Astrocyte of the cerebellum (primary cell): ENCODE data around the gene MTCL1.

ENCODE experiments used
- DNase-seq: peaks from one replicate; pipeline ENCODE4 v3.0.0-alpha.2; 2011; ENCODE audit warnings: low read depth
- H3K4me3 ChIP-seq: 2 replicates; pipeline ENCODE4 v1.5.1; 2011; ENCODE audit warnings: mild to moderate bottlenecking, low read depth, low read length, moderate library complexity
- CTCF ChIP-seq: IDR thresholded peaks from 2 replicates; pipeline ENCODE4 v1.5.1; 2012; ENCODE audit warnings: low read length, low read depth, moderate library complexity, mild to moderate bottlenecking; ENCODE audit errors: missing control alignments
- in situ Hi-C: cut with HindIII; loops from 2 replicates; pipeline ENCODE4 v1.10.0; 2017; ENCODE audit warnings: low sequenced_read_pairs

Gene MTCL1

GRCh38 chr18:8763611-8764010 is 58.3 kb downstream of the MTCL1 start:
- DNase-seq = no peak
- TF ChIP-seq CTCF = no peak
- in situ Hi-C loops = no loop called here
- H3K4me3 ChIP-seq = no peak overlapping the region

GRCh38 chr18:8765783-8766463 is 60.6 kb downstream of the MTCL1 start:
- DNase-seq = peak; percentile 93
- in situ Hi-C loops = no loop called here
- H3K4me3 ChIP-seq = no peak overlapping the region
- TF ChIP-seq CTCF = no peak

- H3K4me3 ChIP-seq = no peak overlapping the region
- no peak for TF ChIP-seq CTCF
- in situ Hi-C loops = no loop called here
- DNase-seq = no peak
Observed at GRCh38 chr18:8766559-8767293, 61.4 kb downstream of the MTCL1 start.

GRCh38 chr18:8767340-8767739 is 62.0 kb downstream of the MTCL1 start:
- in situ Hi-C loops = no loop called here
- DNase-seq = no peak
- H3K4me3 ChIP-seq = no peak overlapping the region
- no peak for TF ChIP-seq CTCF

GRCh38 chr18:8769509-8770095 is 64.2 kb downstream of the MTCL1 start:
- in situ Hi-C loops = no loop called here

GRCh38 chr18:8770657-8771056 is 65.3 kb downstream of the MTCL1 start:
- in situ Hi-C loops = no loop called here
- no peak overlapping the region for H3K4me3 ChIP-seq
- no peak for DNase-seq
- TF ChIP-seq CTCF = no peak

More at GRCh38 chr18:8769509-8770095, 64.2 kb downstream of the MTCL1 start:
- TF ChIP-seq CTCF = no peak
- no peak overlapping the region for H3K4me3 ChIP-seq
- no peak for DNase-seq
